GM21515 (cell line): ENCODE data around the gene COL18A1.
"Not testable (repeated sequence)": the region's sequence is repeated elsewhere in the genome, so short reads cannot be mapped to it uniquely, and the experiment has no call there.

ENCODE experiments used
- ATAC-seq: cut with Tn5 transposase; IDR thresholded peaks from one replicate; pipeline ENCODE4 v1.9.1; 2021; ENCODE audit not compliant: unreplicated experiment

COL18A1 gene

GRCh38 chr21:45529785-45530422 is 124.9 kb downstream of the COL18A1 start:
- ATAC-seq = no peak

- no peak for ATAC-seq
These were observed 125.6 kb downstream of the COL18A1 start for GRCh38 chr21:45530423-45531113.

GRCh38 chr21:45531114-45531392 is 126.1 kb downstream of the COL18A1 start:
- not testable (repeated sequence) for ATAC-seq

GRCh38 chr21:45531393-45532215 is 126.6 kb downstream of the COL18A1 start:
- ATAC-seq = no peak

- ATAC-seq = no peak
These were observed 127.9 kb downstream of the COL18A1 start for GRCh38 chr21:45532826-45533360.

GRCh38 chr21:45533361-45533845 is 128.4 kb downstream of the COL18A1 start:
- ATAC-seq = no peak

- ATAC-seq = no peak
These were observed 129.1 kb downstream of the COL18A1 start for GRCh38 chr21:45533846-45534635.

GRCh38 chr21:45534636-45535331 is 129.8 kb downstream of the COL18A1 start:
- no peak for ATAC-seq

- ATAC-seq = no peak
These were observed 130.5 kb downstream of the COL18A1 start for GRCh38 chr21:45535341-45536081.

- no peak for ATAC-seq
These were observed 131.5 kb downstream of the COL18A1 start for GRCh38 chr21:45536301-45537081.

GRCh38 chr21:45537111-45537745 is 132.3 kb downstream of the COL18A1 start:
- no peak for ATAC-seq

- ATAC-seq = no peak
These were observed 132.9 kb downstream of the COL18A1 start for GRCh38 chr21:45537746-45538291.

GRCh38 chr21:45538381-45539045 is 133.5 kb downstream of the COL18A1 start:
- no peak for ATAC-seq

GRCh38 chr21:45539046-45539795 is 134.3 kb downstream of the COL18A1 start:
- ATAC-seq = no peak

- ATAC-seq = no peak
These were observed 135.0 kb downstream of the COL18A1 start for GRCh38 chr21:45539796-45540600.

GRCh38 chr21:45540601-45540970 is 135.6 kb downstream of the COL18A1 start:
- no peak for ATAC-seq
